NCI-H345 treated with DMSO at 0.1 percent for 48 hours (cell line): ENCODE data around the gene GTF2E1.
A peak's percentile ranks its signal among the peaks of the same experiment; 100 is the strongest.
"Not testable (repeated sequence)": the region's sequence is repeated elsewhere in the genome, so short reads cannot be mapped to it uniquely, and the experiment has no call there.

Source experiments
- DNase-seq: peaks from one replicate; lab custom pipeline; 2025; ENCODE audit not compliant: unreplicated experiment; lab: John Stamatoyannopoulos, UW

The GTF2E1 gene

DNA sequence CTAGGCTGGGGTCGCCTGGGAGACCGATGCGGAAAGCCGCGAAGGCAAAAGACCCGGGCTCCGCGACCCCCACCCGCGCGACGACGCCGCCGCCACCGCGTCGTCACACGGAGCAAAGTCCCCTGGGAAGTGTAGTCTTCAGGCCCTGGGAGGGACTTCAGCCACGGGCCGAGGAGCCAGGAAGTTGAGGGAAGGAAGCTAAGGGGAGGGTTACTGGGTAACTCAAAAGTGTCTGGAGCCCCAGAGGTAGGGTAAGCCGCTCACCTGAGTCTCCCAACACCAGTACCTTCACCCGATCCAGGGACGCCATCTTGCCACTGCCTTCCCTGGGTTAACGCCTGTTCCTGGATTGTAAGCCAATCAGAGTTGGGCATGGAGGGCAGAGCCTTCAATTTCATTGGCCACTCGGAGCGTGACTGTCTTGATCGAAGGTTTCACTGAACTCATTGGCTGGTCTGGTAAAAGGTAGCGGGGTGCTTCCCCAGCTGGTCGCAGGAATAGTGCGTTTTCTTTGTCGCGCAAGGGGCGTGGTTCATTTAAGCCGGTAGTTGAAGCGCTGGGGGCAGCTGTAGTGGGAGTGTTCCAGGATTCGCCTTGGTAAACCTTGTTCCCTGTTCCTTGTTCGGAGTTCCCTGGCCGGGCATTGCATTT lies at the start of gene GTF2E1, which contains the start of gene RABL3:
GTF2E1 (plus strand) TSS at position 547 of the 651 bp plus-strand sequence. CDS start 7,809 bp downstream, outside the sequence.
RABL3 (minus strand) TSS at position 319 of the 651 bp plus-strand sequence; CDS start at position 310, 9 bp downstream.
- DNase-seq: peak; percentile 91

DNA sequence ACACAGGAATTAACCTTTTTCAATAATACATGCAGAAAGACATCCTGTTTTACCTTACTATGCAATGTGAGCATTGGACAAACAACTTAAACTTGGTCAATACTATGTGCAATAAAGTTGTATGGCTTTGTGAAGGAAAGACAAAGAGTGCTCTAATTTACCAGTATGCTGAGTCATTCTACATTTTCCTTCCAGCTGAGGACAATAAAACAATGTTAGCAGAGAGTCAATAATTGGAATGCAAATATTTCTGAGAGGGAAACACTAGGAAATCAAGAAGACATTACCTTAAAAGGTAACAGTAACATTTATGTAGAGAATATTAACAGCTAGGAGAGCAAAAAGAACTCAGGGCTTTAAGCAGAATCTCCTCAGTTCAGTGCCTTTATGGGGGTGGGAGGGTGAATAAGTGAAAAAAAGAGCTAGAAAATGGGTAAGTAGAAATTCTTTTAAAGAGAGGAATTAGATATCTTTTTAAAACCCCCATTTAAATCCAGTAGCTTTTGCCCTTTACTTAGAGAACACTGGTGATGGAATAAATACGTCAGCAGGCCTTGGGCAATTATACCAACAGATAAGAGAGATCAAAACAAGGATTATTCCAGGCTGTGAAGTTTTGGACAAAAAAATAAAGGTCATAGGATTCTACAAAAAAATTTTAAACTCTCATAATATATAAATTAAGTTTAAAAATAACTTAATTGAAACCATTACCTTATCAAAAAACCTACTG lies 48.9 kb upstream of the GTF2E1 start:
- DNase-seq: no peak

DNA sequence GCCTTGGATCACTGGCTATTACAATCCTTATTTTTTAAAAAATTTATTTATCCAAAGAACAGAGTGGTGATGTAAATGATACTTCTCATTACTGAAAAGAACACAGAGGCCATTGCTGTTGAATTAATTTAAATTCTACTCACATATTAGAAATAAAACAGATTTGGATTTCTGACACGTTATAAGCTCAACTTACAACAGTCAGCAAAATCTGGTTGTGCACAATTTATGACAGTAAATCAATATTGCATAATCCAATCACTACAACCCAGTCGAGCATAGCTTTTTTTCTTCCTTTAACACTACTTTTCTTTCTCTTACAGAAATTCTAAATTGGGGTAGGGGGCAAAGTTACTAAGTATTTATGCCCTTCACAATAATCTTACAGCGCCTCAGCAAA lies 43.2 kb upstream of the GTF2E1 start:
- DNase-seq: no peak

DNA sequence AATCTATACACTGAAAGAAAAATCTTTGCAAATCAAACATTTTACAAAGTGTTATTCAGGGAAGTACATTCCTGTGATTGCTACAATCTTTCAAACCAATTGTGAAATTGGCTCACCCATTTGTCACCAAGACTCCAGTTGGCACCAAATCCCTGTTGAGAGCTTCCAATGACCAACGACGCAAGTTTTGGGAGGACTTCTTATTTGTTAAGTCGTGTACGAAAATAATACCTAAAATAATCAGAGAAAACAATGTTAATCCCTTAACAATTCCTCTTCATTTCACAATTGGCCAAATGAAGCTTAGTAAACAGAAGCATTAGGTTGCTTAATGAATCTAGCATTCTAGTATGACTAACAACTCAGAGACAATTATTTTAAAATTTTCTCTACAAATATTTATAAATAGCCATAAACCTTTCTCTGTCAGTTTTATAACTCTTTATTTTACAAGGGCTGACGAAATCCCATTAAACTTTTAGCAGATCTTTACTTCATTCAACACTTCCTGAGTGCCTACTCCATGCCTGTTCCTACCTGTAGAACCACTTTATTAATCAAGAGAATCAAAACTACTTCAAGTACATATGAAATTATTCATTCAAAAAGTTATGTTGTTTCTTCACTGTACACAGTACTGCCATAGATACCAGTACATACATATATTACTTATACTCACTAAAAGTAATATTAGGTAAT lies 36.5 kb upstream of the GTF2E1 start:
- DNase-seq: no peak

DNA sequence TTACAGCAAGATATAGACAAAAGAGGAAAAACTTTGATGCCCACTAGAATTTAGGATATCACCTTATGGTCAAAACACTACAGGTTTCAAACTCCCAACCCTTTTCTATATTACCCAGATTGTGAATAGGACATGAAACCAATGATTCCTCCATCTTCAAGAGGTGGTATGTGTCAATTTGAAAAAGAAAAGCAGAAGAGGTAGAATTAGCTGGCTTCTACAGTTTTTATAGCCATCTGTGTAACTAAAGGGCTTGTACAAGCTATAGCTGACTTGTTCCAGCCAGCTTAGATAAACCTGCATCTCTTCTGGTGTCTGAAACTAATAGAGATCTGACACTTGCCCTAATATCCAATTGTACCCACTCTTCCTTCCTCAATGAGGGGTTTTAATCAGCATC lies 35.6 kb upstream of the GTF2E1 start:
- DNase-seq: no peak

DNA sequence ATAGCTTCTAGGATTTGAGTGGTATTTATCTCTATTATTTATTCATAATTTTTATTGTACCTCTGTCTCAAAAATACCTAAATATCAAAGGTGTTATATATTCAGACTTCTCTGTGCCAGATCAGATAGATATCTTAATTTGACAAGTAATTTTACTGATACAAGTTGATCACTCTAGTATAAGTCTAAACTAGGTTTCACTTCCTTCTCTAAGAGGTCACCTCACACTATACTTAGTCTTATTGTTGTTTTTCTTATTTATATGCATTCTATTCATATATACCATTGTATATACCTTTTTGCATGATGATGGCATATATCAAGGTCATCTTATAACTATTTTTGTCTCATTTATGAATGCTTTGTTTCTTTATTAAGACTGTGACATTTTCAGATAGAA lies 34.1 kb upstream of the GTF2E1 start:
- DNase-seq: no peak

DNA sequence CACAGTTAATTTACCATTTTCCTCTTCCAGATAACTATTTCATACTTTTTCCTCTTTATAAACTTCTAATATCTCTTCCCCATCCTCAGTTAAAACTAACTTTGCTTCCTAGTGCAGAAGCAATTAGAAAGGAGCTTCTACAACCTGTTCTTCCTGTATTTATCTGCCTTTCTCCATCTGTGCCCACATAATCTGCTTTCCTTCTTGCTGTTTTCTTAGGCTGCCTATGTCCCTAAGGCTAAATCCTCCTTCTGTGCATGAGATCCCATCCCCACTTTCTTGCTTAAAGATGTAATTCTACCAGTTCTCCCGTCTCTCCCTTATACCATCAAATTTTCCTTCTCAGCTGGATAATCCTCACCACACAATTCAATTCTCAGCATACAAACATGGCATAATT lies 32.2 kb upstream of the GTF2E1 start:
- no peak for DNase-seq

DNA sequence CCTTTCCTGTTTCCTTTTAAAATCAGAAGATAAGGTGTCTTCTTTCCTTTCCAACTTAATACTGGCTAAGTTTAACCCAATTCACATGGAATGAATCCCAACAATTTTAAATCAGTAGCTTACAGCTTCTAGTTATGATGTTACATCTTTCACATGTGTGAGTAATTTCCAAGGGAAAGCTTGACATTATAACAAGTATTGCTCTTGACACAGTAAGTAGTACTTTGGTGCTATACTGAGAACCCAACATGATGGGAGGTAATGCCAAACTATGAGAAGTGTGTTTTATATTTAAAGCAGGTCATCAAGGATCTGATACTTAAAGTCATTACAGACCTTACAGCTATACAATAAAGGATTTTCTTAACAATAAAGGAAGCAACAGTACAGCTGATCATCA lies 29.3 kb upstream of the GTF2E1 start:
- DNase-seq: no peak

DNA sequence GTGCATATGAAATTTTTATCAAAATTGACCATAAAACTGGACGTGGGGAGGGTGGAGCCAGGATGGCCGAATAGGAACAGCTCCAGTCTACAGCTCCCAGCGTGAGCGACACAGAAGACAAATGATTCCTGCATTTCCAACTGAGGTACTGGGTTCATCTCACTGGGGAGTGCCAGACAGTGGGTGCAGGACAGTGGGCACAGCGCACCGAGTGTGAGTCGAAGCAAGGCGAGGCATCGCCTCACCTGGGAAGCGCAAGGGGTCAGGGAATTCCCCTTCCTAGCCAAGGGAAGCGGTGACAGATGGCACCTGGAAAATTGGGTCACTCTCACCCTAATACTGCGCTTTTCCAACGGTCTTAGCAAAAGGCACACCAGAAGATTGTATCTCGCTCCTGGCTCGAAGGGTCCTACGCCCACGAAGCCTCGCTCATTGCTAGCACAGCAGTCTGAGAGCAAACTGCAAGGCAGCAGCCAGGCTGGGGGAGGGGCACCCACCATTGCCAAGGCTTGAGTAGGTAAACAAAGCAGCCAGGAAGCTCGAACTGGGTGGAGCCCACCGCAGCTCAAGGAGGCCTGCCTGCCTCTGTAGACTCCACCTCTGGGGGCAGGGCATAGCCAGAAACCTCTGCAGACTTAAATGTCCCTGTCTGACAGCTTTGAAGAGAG lies 23.2 kb upstream of the GTF2E1 start:
- not testable (repeated sequence) for DNase-seq

DNA sequence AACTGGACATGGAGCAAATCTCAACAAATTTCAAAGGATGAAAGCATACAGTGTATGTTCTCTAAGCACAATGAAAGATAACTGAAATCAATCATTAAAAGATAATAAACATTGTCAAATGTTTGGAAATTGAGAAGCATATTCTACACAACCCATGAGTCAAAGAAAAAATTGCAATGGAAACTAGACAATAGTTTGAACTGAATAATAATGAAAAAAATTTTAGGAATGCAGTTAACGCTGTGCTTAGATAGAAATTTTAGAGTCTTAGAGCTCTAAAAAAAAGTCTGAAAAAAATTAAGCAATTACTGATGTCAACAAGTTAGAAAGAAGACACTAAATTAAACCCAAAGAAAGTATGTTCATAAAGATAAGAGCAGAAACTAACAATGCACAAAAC lies 15.8 kb upstream of the GTF2E1 start:
- no peak for DNase-seq

DNA sequence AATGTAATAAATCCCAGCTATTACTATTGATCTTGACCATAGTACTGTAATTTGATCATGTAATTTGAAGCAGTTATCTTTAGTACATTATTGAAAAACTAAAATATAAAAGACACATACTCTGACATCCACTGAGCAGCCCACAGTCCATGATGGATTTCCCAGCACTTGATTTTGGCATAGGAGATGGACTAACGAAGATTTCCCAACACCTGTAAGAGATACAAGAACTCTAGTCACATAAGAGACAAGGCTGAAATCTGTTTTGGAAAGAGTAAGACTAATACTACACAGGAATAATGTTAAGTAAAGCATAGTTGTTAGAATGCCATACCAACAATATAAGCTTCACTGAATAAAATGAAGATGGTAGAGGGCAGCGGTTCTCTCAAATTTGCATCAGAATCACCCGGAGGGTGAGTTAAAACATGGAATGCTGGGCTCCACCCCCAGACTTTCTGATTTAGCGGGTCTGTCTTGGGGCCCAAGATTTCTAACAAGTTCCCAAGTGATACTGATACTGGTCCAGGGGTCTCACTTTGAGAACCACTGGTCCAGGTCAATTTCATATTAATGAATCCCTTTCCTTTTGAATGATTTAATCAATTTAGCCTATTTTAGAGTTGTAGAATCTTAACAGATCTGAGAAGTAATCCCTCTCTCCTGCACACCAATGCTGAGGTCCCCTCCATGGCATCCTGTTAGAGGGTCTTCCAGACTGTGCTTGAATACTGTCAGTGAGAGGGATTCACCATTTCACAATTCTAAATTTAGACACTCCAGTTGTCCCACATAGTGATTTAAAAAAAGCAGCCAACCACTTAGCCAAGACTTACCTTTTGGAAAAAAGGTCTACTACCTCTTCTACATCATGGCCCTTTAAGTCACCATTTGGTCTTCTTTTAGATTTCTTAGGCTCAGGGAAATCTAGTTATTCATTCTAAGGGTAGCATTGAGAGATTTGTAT lies 11.7 kb upstream of the GTF2E1 start:
- DNase-seq: no peak

DNA sequence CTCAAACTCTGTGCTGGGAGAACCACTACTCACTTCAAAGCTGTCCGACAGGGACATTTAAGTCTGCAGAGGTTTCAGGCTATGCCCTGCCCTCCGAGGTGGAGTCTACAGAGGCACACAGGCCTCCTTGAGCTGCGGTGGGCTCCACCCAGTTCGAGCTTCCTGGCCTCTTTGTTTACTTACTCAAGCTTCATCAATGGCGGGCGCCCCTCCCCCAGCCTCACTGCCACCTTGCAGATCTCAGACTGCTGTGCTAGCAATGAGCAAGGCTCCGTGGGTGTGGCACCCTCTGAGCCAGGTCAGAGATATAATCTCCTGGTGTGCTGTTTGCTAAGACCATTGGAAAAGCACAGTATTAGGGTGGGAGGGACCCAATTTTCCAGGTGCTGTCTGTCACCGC lies 4.5 kb upstream of the GTF2E1 start:
- not testable (repeated sequence) for DNase-seq

DNA sequence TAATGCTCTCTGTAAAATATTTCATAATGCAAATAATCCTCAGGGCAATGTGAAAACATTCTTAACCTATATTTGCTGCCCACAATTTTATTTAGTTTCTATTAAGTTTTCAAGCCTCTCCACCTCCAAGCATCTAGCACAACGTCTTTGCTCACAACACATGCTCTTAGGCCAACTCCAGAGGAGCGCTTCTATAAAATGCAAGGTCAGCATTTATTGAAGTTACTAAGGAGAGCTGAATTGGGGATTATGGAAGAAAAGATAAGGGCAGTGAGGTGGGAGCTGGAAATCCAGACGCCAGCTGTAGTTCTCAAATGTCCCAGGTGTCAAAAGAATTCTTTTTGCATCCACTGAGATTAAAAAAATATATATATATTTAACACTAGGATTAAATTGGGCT lies 1.2 kb upstream of the GTF2E1 start:
- DNase-seq: no peak

DNA sequence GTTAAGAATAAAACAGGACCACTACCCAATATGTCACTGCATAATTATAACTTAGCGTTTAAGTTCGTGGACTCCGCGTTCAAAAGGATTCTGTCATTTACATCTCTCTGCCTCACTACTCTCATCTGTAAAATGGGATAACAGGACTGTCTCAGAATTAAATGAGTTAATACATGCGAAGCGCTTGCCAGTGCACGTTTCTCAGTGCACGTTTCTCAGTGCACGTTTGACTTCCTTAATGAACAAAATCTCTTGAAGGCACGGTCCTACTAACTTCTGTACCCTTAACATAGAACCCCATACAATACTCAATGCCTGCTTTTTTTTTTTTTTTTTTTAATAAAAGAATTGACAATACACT lies 727 bp upstream of the GTF2E1 start:
- peak; percentile 14 for DNase-seq

DNA sequence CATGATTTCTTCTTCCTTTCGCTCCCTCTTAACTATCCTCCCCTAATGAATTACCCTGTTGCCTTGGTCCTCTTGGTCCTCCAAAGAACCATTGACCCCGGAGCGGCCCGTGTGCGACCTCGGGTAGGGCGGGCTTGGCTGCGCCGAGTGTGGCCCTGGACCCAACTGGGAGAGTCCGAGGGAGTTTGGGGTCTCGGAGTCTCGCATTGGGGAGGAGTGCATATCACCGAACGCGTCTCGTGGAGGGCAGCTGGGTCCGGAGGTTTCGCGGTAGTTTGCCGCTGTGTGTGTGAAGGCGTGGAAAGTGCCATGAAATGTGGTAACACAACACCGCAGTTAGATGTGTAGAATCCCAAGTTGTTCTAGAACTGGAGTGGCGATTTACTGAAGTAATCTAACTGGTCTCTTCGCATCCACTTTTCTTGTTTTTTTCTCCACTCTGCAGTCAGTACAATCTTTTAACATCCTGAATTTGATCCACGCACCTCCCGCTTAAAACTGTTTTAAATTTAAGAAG lies 363 bp downstream of the GTF2E1 start:
- no peak for DNase-seq

DNA sequence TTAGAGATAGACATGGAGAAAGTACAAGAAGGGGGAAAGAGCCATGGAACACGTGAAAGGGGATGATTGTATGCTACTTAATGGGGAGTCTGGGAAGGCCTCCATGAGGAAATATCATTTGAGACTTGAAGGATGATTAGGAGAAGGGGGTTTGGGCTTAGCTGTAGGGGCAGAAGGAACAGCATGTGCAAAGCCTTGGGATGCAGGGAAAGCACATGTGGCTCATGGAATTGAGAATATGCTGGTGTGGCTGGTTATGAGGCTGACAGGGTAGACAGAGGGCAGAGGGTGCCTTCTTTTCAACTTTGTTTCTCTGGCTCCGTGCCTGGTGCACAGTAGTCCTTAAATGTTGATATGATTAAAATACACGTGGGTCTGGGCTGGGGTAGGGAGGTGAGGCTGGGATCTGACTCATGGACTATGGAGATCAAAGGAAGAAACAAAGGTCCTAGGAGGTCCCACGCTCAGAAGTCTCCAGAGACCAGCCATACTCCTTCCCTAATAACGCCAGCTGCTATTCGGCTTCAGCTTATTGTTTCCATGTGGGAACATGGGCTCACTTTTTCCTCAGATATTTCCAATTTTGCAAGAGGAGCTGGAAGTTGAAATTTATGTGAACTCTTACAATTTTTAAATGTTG lies 1.1 kb downstream of the GTF2E1 start:
- DNase-seq: no peak

DNA sequence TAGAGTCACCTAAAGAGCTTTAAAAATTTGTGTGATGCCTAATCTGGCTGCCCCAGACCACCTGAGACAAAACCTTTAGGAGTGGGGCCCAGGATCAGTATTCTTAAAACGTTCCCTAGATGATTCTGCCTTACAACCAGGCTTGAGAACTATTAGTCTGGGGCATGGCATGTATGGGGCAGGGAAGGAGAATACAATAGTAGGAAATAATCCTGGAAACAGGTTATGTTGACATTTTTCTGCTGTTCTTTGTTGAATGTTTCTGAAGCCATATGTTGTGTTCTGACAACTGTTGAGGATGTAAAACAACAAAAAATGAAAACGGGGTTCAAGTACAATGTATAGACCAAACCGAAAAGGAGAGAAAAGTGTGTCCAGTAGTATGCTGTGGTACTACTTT lies 2.9 kb downstream of the GTF2E1 start:
- DNase-seq: no peak

DNA sequence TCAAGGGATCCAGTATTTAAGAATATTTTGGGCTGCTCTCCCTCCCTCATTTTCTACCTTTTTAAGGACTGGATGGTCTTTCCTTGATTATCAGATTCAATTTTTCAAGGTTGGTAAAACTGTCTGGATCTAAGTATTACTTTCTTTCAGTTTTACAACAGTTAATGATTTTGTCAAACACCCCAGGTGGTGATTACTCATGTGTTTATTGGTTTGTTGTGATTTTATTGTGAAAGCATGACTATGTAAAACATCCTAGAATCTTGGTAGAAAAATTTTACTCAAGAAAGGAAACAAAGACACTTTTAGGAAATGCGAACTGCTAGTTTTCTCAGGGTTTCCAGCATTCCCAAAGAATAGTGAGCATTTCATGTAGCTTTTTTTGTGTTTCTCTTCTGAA lies 7.3 kb downstream of the GTF2E1 start:
- DNase-seq: no peak

DNA sequence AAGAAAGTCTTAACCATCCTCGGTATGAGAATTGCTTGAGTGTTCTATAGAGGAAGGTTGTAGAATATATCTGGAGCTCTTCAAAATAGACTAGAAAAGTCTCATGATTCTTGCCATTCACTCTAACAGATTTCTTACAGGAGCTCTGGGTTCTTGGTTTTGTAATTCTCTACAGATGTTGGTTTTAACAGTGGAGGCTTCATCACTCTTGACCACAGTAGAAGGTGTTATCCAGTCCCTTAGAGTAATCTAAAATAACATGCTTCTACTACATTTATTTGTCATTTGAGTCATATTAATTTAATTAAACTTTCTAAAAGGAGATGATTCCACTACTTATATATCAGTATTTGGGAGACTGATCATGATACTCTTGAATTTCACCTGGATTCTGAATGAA lies 9.7 kb downstream of the GTF2E1 start:
- DNase-seq: no peak

DNA sequence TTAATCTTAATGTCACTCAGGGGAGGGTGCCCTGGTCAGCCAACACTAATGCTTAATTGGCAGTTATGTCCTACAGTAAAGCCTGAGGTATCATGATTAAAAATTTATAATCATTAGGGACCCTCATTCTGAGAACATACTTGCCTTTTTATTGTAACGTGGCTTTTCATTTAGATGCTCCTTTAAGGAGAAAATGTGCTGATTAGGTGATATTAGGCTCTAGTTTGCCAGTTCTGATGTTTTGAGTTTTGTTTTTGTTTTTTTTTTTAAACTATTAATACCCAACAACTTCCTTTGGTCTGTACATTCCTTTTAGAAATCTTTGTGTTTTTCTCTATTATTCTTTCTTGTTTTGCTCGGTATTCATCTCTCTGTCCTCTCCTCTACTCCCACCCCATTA lies 10.3 kb downstream of the GTF2E1 start:
- no peak for DNase-seq
